KMS-11 (cell line): ENCODE data around the gene CELF2.

Experiments
- H2AFZ ChIP-seq: fragments of 200-600 bp; sonication (generic); 2 replicates; pipeline ENCODE4 v1.6.1; 2016; ENCODE audit warnings: antibody characterized with exemption, mixed run types, low read depth
- H3K27ac ChIP-seq: fragments of 200-600 bp; sonication (generic); 2 replicates; pipeline ENCODE4 v1.6.1; 2016; ENCODE audit warnings: mild to moderate bottlenecking, mixed run types
- H3K27me3 ChIP-seq: fragments of 200-600 bp; sonication (generic); 2 replicates; pipeline ENCODE4 v1.6.1; 2017; ENCODE audit warnings: mild to moderate bottlenecking, low read depth, mixed run types, moderate library complexity; ENCODE audit not compliant: insufficient read depth
- H3K36me3 ChIP-seq: fragments of 200-600 bp; sonication (generic); 2 replicates; pipeline ENCODE4 v1.6.1; 2017; ENCODE audit warnings: mild to moderate bottlenecking, mixed run types; ENCODE audit not compliant: insufficient read depth
- H3K4me1 ChIP-seq: fragments of 200-600 bp; sonication (generic); 2 replicates; pipeline ENCODE4 v1.6.1; 2016; ENCODE audit warnings: mild to moderate bottlenecking, low read depth, mixed run types; ENCODE audit not compliant: poor library complexity, severe bottlenecking
- H3K4me2 ChIP-seq: fragments of 200-600 bp; sonication (generic); 2 replicates; pipeline ENCODE4 v1.7.0; 2016; ENCODE audit warnings: mild to moderate bottlenecking, mixed run types
- H3K4me3 ChIP-seq: fragments of 200-600 bp; sonication (generic); IDR thresholded peaks from 2 replicates; pipeline ENCODE4 v1.6.1; 2017; ENCODE audit warnings: low read depth, low read length, mixed read lengths; ENCODE audit not compliant: insufficient read depth
- H3K79me2 ChIP-seq: fragments of 200-600 bp; sonication (generic); 2 replicates; pipeline ENCODE4 v1.6.1; 2016; ENCODE audit warnings: low read depth, mixed run types; ENCODE audit not compliant: insufficient read depth
- H3K9ac ChIP-seq: fragments of 200-600 bp; sonication (generic); 2 replicates; pipeline ENCODE4 v1.6.1; 2016; ENCODE audit warnings: mild to moderate bottlenecking, mixed run types
- H4K20me1 ChIP-seq: fragments of 200-600 bp; sonication (generic); 2 replicates; pipeline ENCODE4 v1.6.1; 2016; ENCODE audit warnings: mild to moderate bottlenecking, mixed run types; ENCODE audit not compliant: insufficient read depth
- CTCF ChIP-seq: fragments of 200-600 bp; sonication (generic); conservative IDR thresholded peaks from 2 replicates; pipeline ENCODE4 v1.6.1; 2017; ENCODE audit warnings: low read depth, mild to moderate bottlenecking, antibody characterized with exemption, low read length, moderate library complexity, mixed read lengths

Gene CELF2

GRCh38 chr10:11339660-11340059, 322.0 kb downstream of the CELF2 start:
- TF ChIP-seq CTCF = no peak
- H3K27me3 ChIP-seq = no peaks in the 10 kb centered on the region

DNA sequence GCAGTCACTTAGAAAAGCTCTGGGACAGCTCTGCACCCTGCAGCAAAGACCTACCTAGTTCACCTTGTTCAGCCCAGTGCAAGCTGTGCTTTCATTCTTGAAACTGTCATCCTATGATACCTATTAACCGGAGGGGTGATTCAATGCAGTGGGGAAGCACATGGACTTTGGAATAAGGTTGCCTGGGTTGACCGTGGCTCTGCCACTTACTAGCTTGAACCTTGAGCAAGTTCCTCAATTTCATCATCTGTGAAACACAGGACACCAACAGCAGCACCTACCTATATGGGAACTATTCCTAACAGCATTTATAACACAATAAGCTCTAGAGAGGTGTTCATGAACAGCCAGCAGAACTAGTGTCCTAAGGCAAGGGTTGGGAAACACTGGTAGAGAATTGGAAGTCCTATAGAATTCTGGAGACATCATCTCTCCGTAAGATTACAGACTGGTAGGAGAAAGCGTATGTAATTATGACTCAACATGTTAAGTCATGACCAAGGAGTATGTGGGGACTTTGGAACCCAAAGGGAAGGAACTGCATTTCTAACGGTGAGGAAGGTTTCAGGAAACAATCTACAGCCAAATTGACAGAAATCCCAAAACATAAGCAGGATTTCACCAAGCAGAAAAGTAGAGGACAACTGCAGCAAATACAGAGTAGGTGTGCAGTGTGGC, 323.8 kb downstream of the CELF2 start:
- H3K27ac ChIP-seq = no peak overlapping the region

More at GRCh38 chr10:11339660-11340059, 322.0 kb downstream of the CELF2 start:
- Histone ChIP-seq H3K36me3 (no peaks in the 10 kb centered on the region), H3K4me1 (no peaks in the 10 kb centered on the region), H3K4me3 (no peak overlapping the region), H4K20me1 (no peaks in the 10 kb centered on the region), H2AFZ (no peak overlapping the region), H3K4me2 (no peak overlapping the region), H3K79me2 (no peaks in the 10 kb centered on the region), H3K27ac (no peak overlapping the region), H3K9ac (no peak overlapping the region)

DNA sequence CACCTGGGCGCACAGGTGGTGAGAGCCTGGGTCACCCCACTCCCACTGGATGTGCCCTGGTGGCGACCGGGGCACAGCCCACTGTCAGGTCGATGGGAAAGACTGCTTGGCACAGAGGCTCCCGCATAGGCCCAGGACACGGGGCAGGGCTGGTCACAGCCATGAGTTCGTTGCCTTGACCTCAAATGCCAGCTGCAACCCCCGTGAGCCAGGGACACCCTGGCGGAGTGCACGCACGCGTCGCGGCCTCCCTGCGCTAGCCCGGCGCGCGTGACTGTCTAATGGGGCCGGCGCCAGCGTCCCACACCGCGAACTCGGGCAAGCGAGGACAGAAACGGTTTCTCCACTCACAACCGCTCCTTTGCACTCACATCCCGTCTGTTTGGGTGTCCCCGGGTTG, 326.4 kb downstream of the CELF2 start:
- Histone ChIP-seq H3K36me3 (no peaks in the 10 kb centered on the region), H3K27ac (no peak overlapping the region), H3K4me2 (no peak overlapping the region), H3K27me3 (no peaks in the 10 kb centered on the region), H3K4me1 (no peaks in the 10 kb centered on the region), H3K79me2 (no peaks in the 10 kb centered on the region), H3K9ac (no peak overlapping the region), H3K4me3 (no peak overlapping the region), H4K20me1 (no peaks in the 10 kb centered on the region), H2AFZ (no peak overlapping the region)
- TF ChIP-seq CTCF = no peak

More for the DNA sequence above, 323.8 kb downstream of the CELF2 start:
- Histone ChIP-seq H3K27me3 (no peaks in the 10 kb centered on the region), H3K4me3 (no peak overlapping the region), H3K36me3 (no peaks in the 10 kb centered on the region), H2AFZ (no peak overlapping the region), H3K79me2 (no peaks in the 10 kb centered on the region), H4K20me1 (no peaks in the 10 kb centered on the region), H3K9ac (no peak overlapping the region), H3K4me2 (no peak overlapping the region), H3K4me1 (no peaks in the 10 kb centered on the region)
- no peak for TF ChIP-seq CTCF

- no peak overlapping the region for H3K4me3 ChIP-seq
- no peaks in the 10 kb centered on the region for H3K27me3 ChIP-seq
- no peaks in the 10 kb centered on the region for H4K20me1 ChIP-seq
- no peaks in the 10 kb centered on the region for H3K36me3 ChIP-seq
- TF ChIP-seq CTCF = no peak
- no peak overlapping the region for H3K9ac ChIP-seq
- H2AFZ ChIP-seq = no peak overlapping the region
- H3K4me2 ChIP-seq = no peak overlapping the region
- no peaks in the 10 kb centered on the region for H3K79me2 ChIP-seq
- no peaks in the 10 kb centered on the region for H3K4me1 ChIP-seq
- no peak overlapping the region for H3K27ac ChIP-seq
Observed at GRCh38 chr10:11344550-11344949, 326.9 kb downstream of the CELF2 start.
